Measurements from ENCODE around the gene KCNMA1. TPM values are rescaled to one million over a fixed set of nuclear protein-coding genes. Genes with fewer than 3 reads are reported as not detected.

KCNMA1 gene
- polyA plus RNA-seq, 1 of the 3 experiments (the other 2 are of a cell fraction): 107 TPM

GRCh38 chr10:76829724-76830123, 807.9 kb downstream of the KCNMA1 start:
- Histone ChIP-seq H3K27ac (ENCODE audit: low read depth in 2 of 2, low read length in 1 of 2) (no peak overlapping the region), H3F3A (replicated peaks; ENCODE audit: insufficient read depth) (no peaks in the 10 kb centered on the region), H3K9me2 (no peaks in the 10 kb centered on the region), H4K20me1 (ENCODE audit: insufficient read depth) (no peaks in the 10 kb centered on the region), H2AFZ (ENCODE audit: low read depth) (no peak overlapping the region), H3K9me3 (no peaks in the 10 kb centered on the region), H3K4me1 (ENCODE audit: control insufficient read depth in 1 of 2, insufficient read depth in 2 of 2, low read depth in 1 of 2, low read length in 1 of 2) (no peaks in the 10 kb centered on the region), H3K27me3 (ENCODE audit: insufficient read depth) (no peaks in the 10 kb centered on the region), H3K4me2 (no peak overlapping the region), H3K36me3 (replicated peaks in 1 of 2; ENCODE audit: control insufficient read depth in 1 of 2, insufficient read depth in 2 of 2, low read length in 1 of 2) (no peaks in the 10 kb centered on the region), H3K79me2 (ENCODE audit: insufficient read depth) (no peaks in the 10 kb centered on the region), H3K9ac (no peak overlapping the region), H3K4me3 (ENCODE audit: low read depth in 2 of 2, low read length in 1 of 2) (no peak overlapping the region)
- CTCF ChIA-PET: interaction anchor here (0.7 kb wide), 1 partner anchor 11 kb away, joined by 3 read pairs; no protein-coding TSS in a partner anchor
- TF ChIP-seq FOXJ3 (CRISPR knock-in tag; IDR thresholded peaks at IDR 0.05): no peak
- no peak for TF ChIP-seq RCOR1 (IDR thresholded peaks at IDR 0.05; ENCODE audit: low read length)
- no peak for TF ChIP-seq FOSL2 (IDR thresholded peaks at IDR 0.05; ENCODE audit: borderline replicate concordance, low read depth)
- no peak for TF ChIP-seq USF1 (IDR thresholded peaks at IDR 0.05; ENCODE audit: borderline replicate concordance, low read depth)
- no peak for TF ChIP-seq TCF12 (IDR thresholded peaks at IDR 0.05)
- no peak for TF ChIP-seq PBX3 (IDR thresholded peaks at IDR 0.05)
- TF ChIP-seq EP300 (IDR thresholded peaks at IDR 0.05; ENCODE audit: borderline replicate concordance in 1 of 2, low read depth in 1 of 2, low read length in 1 of 2): no peak
- no peak for TF ChIP-seq GATA2 (CRISPR knock-in tag; IDR thresholded peaks at IDR 0.05)
- 39% methylated on average over 2 of the region's 2 CpGs for WGBS (ENCODE audit: low lambda C conversion rate)
- no peak for DNase-seq
- POLR2A ChIA-PET: no interaction called here

Small RNA genes within 50 kb of the gene (small RNA-seq; reads per million reads assigned to genes)
- 0 reads per million in 7 experiments for gene ATP5MC1P8
- 0 to 4.5 (median 0) reads per million in 7 experiments for gene COX6CP15
- gene RF00322: 0 reads per million in 7 experiments
- 0.23 to 109 (median 2.1) reads per million in 7 experiments for gene RNA5SP321

All from SK-N-SH (cell line).